Neural cell (in vitro differentiated cells): ENCODE measurements around the gene VAMP5. TPM values are rescaled to one million over a fixed set of nuclear protein-coding genes. Genes with fewer than 3 reads are reported as not detected.
"Not testable (repeated sequence)": the region's sequence is repeated elsewhere in the genome, so short reads cannot be mapped to it uniquely, and the experiment has no call there.

ENCODE experiments used
- H2AFZ ChIP-seq: fragments of 200-600, 300-800 bp; sonication (generic), shearing (Covaris generic); 2 replicates; pipeline ENCODE4 v1.6.0; 2014; ENCODE audit warnings: low read depth, mild to moderate bottlenecking, antibody characterized with exemption, low read length, moderate library complexity
- H3F3A ChIP-seq: fragments of 200-600 bp; shearing (Covaris generic); 2 replicates; pipeline ENCODE4 v1.6.1; 2016; ENCODE audit warnings: mild to moderate bottlenecking, moderate library complexity, mixed read lengths, antibody characterized with exemption, low read length; ENCODE audit not compliant: insufficient read depth, poor library complexity, severe bottlenecking
- H3K27ac ChIP-seq: fragments of 200-600, 300-800 bp; sonication (generic), shearing (Covaris generic); 2 replicates; pipeline ENCODE4 v1.5.1; 2014; ENCODE audit warnings: mild to moderate bottlenecking, low read length, moderate library complexity
- H3K27me3 ChIP-seq: fragments of 300-800, 200-600 bp; sonication (generic), shearing (Covaris generic); 2 replicates; pipeline ENCODE4 v1.6.0; 2014; ENCODE audit warnings: mild to moderate bottlenecking, low read depth, low read length, moderate library complexity; ENCODE audit not compliant: insufficient read depth
- H3K36me3 ChIP-seq: fragments of 300-800, 200-600 bp; sonication (generic), shearing (Covaris generic); 2 replicates; pipeline ENCODE4 v1.5.1; 2014; ENCODE audit warnings: mild to moderate bottlenecking, antibody characterized with exemption, low read length, moderate library complexity; ENCODE audit not compliant: insufficient read depth
- H3K4me2 ChIP-seq: fragments of 300-800, 200-600 bp; sonication (generic), shearing (Covaris generic); 2 replicates; pipeline ENCODE4 v1.6.0; 2014; ENCODE audit warnings: mild to moderate bottlenecking, low read length
- H3K4me3 ChIP-seq: fragments of 300-800, 200-600 bp; sonication (generic), shearing (Covaris generic); 2 replicates; pipeline ENCODE4 v1.5.1; 2014; ENCODE audit warnings: mild to moderate bottlenecking, low read length, moderate library complexity
- H3K79me2 ChIP-seq: fragments of 200-600 bp; shearing (Covaris generic); replicated peaks from 2 replicates; pipeline ENCODE4 v1.6.0; 2014; ENCODE audit warnings: mild to moderate bottlenecking, low read length, moderate library complexity; ENCODE audit not compliant: insufficient read depth
- H3K9ac ChIP-seq: fragments of 300-800, 200-600 bp; sonication (generic), shearing (Covaris generic); 2 replicates; pipeline ENCODE4 v1.6.1; 2016; ENCODE audit warnings: mild to moderate bottlenecking, low read length, mixed read lengths
- H3K9me2 ChIP-seq: fragments of 200-600 bp; shearing (Covaris generic); 2 replicates; pipeline ENCODE4 v1.6.1; 2016; ENCODE audit warnings: mild to moderate bottlenecking, low read length, mixed read lengths; ENCODE audit not compliant: insufficient read depth
- H3K9me3 ChIP-seq: fragments of 200-600, 300-800 bp; sonication (generic), shearing (Covaris generic); 2 replicates; pipeline ENCODE4 v1.6.1; 2016; ENCODE audit warnings: mild to moderate bottlenecking, mixed run types, low read length, moderate library complexity, mixed read lengths
- H4K20me1 ChIP-seq: fragments of 200-600 bp; shearing (Covaris generic); 2 replicates; pipeline ENCODE4 v1.6.1; 2016; ENCODE audit warnings: mild to moderate bottlenecking, mixed run types; ENCODE audit not compliant: insufficient read depth
- CTCF ChIP-seq: fragments of 450-650 bp; IDR thresholded peaks from 2 replicates; pipeline ENCODE4 v1.5.1; 2014; ENCODE audit warnings: antibody characterized with exemption, mild to moderate bottlenecking, moderate library complexity; ENCODE audit not compliant: poor library complexity, severe bottlenecking
- EP300 ChIP-seq: fragments of 450-650 bp; conservative IDR thresholded peaks from 2 replicates; pipeline ENCODE4 v1.6.1; 2014; ENCODE audit warnings: antibody characterized with exemption, mild to moderate bottlenecking, moderate library complexity; ENCODE audit not compliant: poor library complexity, severe bottlenecking
- EZH2 ChIP-seq: fragments of 200-600, 300-800 bp; shearing (Covaris generic), sonication (generic); IDR thresholded peaks from 2 replicates; pipeline ENCODE4 v1.6.1; 2014; ENCODE audit warnings: antibody characterized with exemption, low read length, borderline replicate concordance, mild to moderate bottlenecking; ENCODE audit not compliant: insufficient read depth, poor library complexity, severe bottlenecking
- POLR2AphosphoS5 ChIP-seq: IDR thresholded peaks from 2 replicates; pipeline ENCODE4 v1.6.1; 2012
- RAD21 ChIP-seq: fragments of 450-650 bp; conservative IDR thresholded peaks from 2 replicates; pipeline ENCODE4 v1.6.1; 2014; ENCODE audit warnings: antibody characterized with exemption, mild to moderate bottlenecking, moderate library complexity
- SMC3 ChIP-seq: fragments of 450-650 bp; conservative IDR thresholded peaks from 2 replicates; pipeline ENCODE4 v1.6.1; 2014; ENCODE audit warnings: antibody characterized with exemption, mild to moderate bottlenecking, moderate library complexity; ENCODE audit not compliant: poor library complexity
- TAF1 ChIP-seq: IDR thresholded peaks from 2 replicates; pipeline ENCODE4 v1.6.1; 2012; ENCODE audit warnings: low read depth
- polyA plus RNA-seq: library from polyadenylated mRNA; depleted of rRNA; stranded (reverse); fragments of >200 nt; gene quantifications from 2 replicates; pipeline ENCODE4 v1.2.3, GENCODE V29; 2014
- TF ChIP-seq, protein P1 (sequence below): IDR thresholded peaks from 2 replicates; pipeline ENCODE4 v1.6.1; 2012; ENCODE audit warnings: borderline replicate concordance

Gene VAMP5
- polyA plus RNA-seq, 1 donor from 2014 or later = not detected

DNA sequence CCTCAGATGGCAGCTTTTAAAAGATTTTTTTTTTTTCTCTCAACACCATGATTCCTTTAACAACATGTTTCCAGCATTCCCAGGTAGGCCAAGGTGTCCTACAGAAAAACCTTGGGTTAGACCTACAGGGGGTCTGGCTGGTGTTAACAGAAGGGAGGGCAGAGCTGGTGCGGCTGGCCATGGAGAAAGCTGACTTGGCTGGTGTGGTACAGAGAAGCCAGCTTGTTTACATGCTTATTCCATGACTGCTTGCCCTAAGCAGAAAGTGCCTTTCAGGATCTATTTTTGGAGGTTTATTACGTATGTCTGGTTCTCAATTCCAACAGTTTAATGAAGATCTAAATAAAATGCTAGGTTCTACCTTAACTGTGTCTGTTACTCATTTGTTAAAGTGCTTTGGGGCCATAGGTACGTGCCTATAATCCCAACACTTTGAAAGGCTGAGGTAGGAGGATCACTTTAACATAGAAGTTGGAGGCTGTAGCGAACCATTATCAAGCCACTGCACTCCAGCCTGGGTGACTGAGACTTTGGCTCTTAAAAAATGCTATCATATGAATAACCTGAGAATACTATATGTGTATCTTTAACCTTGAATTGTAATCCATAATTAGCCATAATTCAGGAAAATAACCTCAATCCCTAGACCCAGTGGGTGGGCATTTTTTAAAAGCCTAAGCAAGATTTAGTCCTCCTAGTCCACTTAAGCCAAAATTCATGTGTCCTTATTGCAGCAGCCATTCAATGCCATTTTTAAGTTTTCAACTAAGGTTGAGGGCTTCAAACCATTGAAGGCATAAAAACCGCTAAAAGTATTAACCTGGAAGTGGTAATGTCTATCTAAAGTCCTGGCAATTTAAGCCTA lies 39.1 kb upstream of the VAMP5 start:
- H3K79me2 ChIP-seq = peaks cover 31% of the 10 kb centered on the region
- H3K27me3 ChIP-seq, H3K27ac ChIP-seq, H3K9ac ChIP-seq, H3K4me2 ChIP-seq, H3K4me3 ChIP-seq, H3K9me2 ChIP-seq, H3K9me3 ChIP-seq, H3F3A ChIP-seq, H2AFZ ChIP-seq: not testable (repeated sequence)
- peaks cover 17% of the 10 kb centered on the region for H4K20me1 ChIP-seq
- peaks cover 20% of the 10 kb centered on the region for H3K36me3 ChIP-seq

DNA sequence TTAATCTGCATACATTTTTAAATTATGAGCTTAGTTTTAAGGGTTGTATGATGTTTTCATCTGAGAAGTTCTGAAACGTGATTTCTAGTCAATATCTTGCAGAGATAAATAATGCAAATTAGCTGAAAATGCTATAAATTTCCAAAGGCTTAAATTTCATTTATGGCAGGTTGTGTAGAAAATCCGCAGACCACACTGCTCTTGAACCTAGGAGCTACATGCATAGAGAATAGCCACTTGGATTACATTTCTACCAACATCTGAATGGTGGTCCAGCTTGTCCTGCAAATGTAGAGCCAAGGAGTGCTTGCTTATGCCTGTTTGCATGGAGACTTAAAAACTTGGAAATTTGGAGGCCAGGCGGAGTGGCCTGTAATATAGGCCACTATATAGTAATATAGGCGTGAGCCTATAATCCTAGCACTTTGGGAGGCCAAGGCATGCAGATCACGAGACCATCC lies 38.4 kb upstream of the VAMP5 start:
- peaks cover 10% of the 10 kb centered on the region for H4K20me1 ChIP-seq

More for the DNA sequence above, 38.4 kb upstream of the VAMP5 start:
- Histone ChIP-seq H3K36me3 (peaks cover 20% of the 10 kb centered on the region), H3K79me2 (peaks cover 24% of the 10 kb centered on the region), H3K4me2 (no peak overlapping the region), H2AFZ (no peak overlapping the region), H3K27me3 (no peaks in the 10 kb centered on the region), H3K9ac (no peak overlapping the region), H3K27ac (no peak overlapping the region), H3K9me2 (no peaks in the 10 kb centered on the region), H3F3A (no peaks in the 10 kb centered on the region), H3K4me3 (no peak overlapping the region), H3K9me3 (no peaks in the 10 kb centered on the region)
- TF ChIP-seq, protein P1, sequence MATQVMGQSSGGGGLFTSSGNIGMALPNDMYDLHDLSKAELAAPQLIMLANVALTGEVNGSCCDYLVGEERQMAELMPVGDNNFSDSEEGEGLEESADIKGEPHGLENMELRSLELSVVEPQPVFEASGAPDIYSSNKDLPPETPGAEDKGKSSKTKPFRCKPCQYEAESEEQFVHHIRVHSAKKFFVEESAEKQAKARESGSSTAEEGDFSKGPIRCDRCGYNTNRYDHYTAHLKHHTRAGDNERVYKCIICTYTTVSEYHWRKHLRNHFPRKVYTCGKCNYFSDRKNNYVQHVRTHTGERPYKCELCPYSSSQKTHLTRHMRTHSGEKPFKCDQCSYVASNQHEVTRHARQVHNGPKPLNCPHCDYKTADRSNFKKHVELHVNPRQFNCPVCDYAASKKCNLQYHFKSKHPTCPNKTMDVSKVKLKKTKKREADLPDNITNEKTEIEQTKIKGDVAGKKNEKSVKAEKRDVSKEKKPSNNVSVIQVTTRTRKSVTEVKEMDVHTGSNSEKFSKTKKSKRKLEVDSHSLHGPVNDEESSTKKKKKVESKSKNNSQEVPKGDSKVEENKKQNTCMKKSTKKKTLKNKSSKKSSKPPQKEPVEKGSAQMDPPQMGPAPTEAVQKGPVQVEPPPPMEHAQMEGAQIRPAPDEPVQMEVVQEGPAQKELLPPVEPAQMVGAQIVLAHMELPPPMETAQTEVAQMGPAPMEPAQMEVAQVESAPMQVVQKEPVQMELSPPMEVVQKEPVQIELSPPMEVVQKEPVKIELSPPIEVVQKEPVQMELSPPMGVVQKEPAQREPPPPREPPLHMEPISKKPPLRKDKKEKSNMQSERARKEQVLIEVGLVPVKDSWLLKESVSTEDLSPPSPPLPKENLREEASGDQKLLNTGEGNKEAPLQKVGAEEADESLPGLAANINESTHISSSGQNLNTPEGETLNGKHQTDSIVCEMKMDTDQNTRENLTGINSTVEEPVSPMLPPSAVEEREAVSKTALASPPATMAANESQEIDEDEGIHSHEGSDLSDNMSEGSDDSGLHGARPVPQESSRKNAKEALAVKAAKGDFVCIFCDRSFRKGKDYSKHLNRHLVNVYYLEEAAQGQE = no peak
- no peak for TF ChIP-seq SMC3
- no peak for TF ChIP-seq POLR2AphosphoS5
- no peak for TF ChIP-seq RAD21
- no peak for TF ChIP-seq EP300
- TF ChIP-seq TAF1 = no peak
- no peak for TF ChIP-seq EZH2
- TF ChIP-seq CTCF = no peak
